GM12878 (cell line): ENCODE results near the gene PARS2. TPM values are rescaled to one million over a fixed set of nuclear protein-coding genes. Genes with fewer than 3 reads are reported as not detected.

Source experiments
- ATAC-seq: fragments of 200-7000 bp; cut with Tn5 transposase; 3 replicates; pipeline ENCODE4 v1.9.1; 2020; ENCODE audit warnings: mild to moderate bottlenecking, moderate library complexity
- BruUV-seq: library from RNA; stranded (reverse); fragments of 400-500 nt; replicated peaks from 2 replicates; lab custom pipeline; 2021; lab: Mats Ljungman, UMichigan
- CTCF ChIA-PET: fragments of 300-600 bp; sonication (Branson Sonifier 250); formaldehyde crosslinking; extraction: SDS; loops from one replicate; lab custom pipeline; 2021; ENCODE audit warnings: inconsistent platforms; lab: Yijun Ruan, JAX
- POLR2A ChIA-PET: fragments of 350-600 bp; formaldehyde crosslinking; extraction: SDS; loops from one replicate; lab custom pipeline; 2021; ENCODE audit warnings: inconsistent platforms; lab: Charles Lee
- RAD21 ChIA-PET: fragments of 300-600 bp; sonication (Branson Sonifier 250); formaldehyde crosslinking; loops from one replicate; lab custom pipeline; 2023; ENCODE audit warnings: antibody characterized with exemption; ENCODE audit not compliant: unreplicated experiment; lab: Charles Lee
- SMC1A ChIA-PET: fragments of 300-600 bp; sonication (Branson Sonifier 250); formaldehyde crosslinking; loops from one replicate; lab custom pipeline; 2023; ENCODE audit not compliant: unreplicated experiment, uncharacterized antibody; lab: Charles Lee
- DNase-seq: peaks from one replicate; pipeline ENCODE4 v3.0.0-alpha.2; 2011; ENCODE audit warnings: low read depth, low spot score
- FAIRE-seq: peaks from 3 replicates; lab custom pipeline; 2011; peaks lifted over from hg19 to GRCh38; lab: Jason Lieb, UNC
- H2AFZ ChIP-seq: 2 replicates; pipeline ENCODE4 v1.6.0; 2011; ENCODE audit warnings: low read depth, low read length, control low read depth; ENCODE audit not compliant: control insufficient read depth
- H3K27ac ChIP-seq: 2 replicates; pipeline ENCODE4 v1.5.1; 2011; ENCODE audit warnings: control low read depth; ENCODE audit not compliant: control insufficient read depth, insufficient read depth
- H3K27me3 ChIP-seq, 2 experiments: replicated peaks in 1 of 2; 2 replicates each; pipeline versions ENCODE4 v1.6.0 to v1.6.1; 2011; ENCODE audit warnings: low read length in 1 of 2; ENCODE audit not compliant: control insufficient read depth in 2 of 2, insufficient read depth in 2 of 2
- H3K36me3 ChIP-seq, 2 experiments: 2 replicates each; pipeline ENCODE4 v1.5.1; 2011; ENCODE audit warnings: low read length in 1 of 2; ENCODE audit not compliant: control insufficient read depth in 2 of 2, insufficient read depth in 2 of 2
- H3K4me1 ChIP-seq: 2 replicates; pipeline ENCODE4 v1.6.1; 2011; ENCODE audit warnings: mild to moderate bottlenecking, low read length, moderate library complexity, mixed read lengths; ENCODE audit not compliant: control insufficient read depth, insufficient read depth
- H3K4me2 ChIP-seq: 2 replicates; pipeline ENCODE4 v1.6.0; 2011; ENCODE audit warnings: control low read depth; ENCODE audit not compliant: control insufficient read depth, insufficient read depth
- H3K4me3 ChIP-seq: fragments of 200-600 bp; sonication (generic); 2 replicates; pipeline ENCODE4 v1.5.1; 2016
- H3K79me2 ChIP-seq: 2 replicates; pipeline ENCODE4 v1.6.0; 2011; ENCODE audit warnings: low read length; ENCODE audit not compliant: control insufficient read depth, insufficient read depth
- H3K9ac ChIP-seq: 2 replicates; pipeline ENCODE4 v1.8.0; 2011; ENCODE audit warnings: low read length, control low read depth, mixed read lengths; ENCODE audit not compliant: control insufficient read depth, insufficient read depth
- H3K9me3 ChIP-seq: replicated peaks from 3 replicates; pipeline ENCODE4 v1.5.1; 2011; ENCODE audit warnings: mild to moderate bottlenecking, low read length; ENCODE audit not compliant: control insufficient read depth, insufficient read depth
- H4K20me1 ChIP-seq: 2 replicates; pipeline ENCODE4 v1.6.0; 2011; ENCODE audit not compliant: control insufficient read depth, insufficient read depth
- CBX3 ChIP-seq: fragments of 200-600 bp; sonication (generic); IDR thresholded peaks from 2 replicates; pipeline ENCODE4 v1.6.1; 2016; ENCODE audit warnings: low read depth, borderline replicate concordance
- ESRRA ChIP-seq: IDR thresholded peaks from 2 replicates; pipeline ENCODE4 v1.6.1; 2012; ENCODE audit warnings: mild to moderate bottlenecking, low read length, improper control_type of control experiment
- HDAC6 ChIP-seq: fragments of 200-600 bp; sonication (generic); IDR thresholded peaks from one replicate; pipeline ENCODE4 v1.8.0; 2017; ENCODE audit warnings: antibody characterized with exemption; ENCODE audit not compliant: unreplicated experiment
- IKZF2 ChIP-seq, 2 experiments: fragments of 450-650 bp; IDR thresholded peaks; 2 replicates each; pipeline ENCODE4 v1.6.1; 2017; ENCODE audit warnings: mild to moderate bottlenecking in 2 of 2, moderate library complexity in 2 of 2
- NFXL1 ChIP-seq: fragments of 450-650 bp; IDR thresholded peaks from 2 replicates; pipeline ENCODE4 v1.6.1; 2017; ENCODE audit warnings: antibody characterized with exemption, mild to moderate bottlenecking, borderline replicate concordance
- NFYA ChIP-seq: IDR thresholded peaks from 2 replicates; pipeline ENCODE4 v1.6.1; 2011; ENCODE audit warnings: low read depth, mild to moderate bottlenecking, low read length, improper control_type of control experiment, borderline replicate concordance
- NR2C1 ChIP-seq: fragments of 450-650 bp; IDR thresholded peaks from 2 replicates; pipeline ENCODE4 v1.6.1; 2017; ENCODE audit warnings: antibody characterized with exemption, mild to moderate bottlenecking, moderate library complexity
- PRDM15 ChIP-seq: fragments of 450-650 bp; formaldehyde crosslinking; IDR thresholded peaks from 2 replicates; pipeline ENCODE4 v1.4.0; 2020; ENCODE audit warnings: mild to moderate bottlenecking, moderate library complexity
- RB1 ChIP-seq: fragments of 450-650 bp; formaldehyde crosslinking; IDR thresholded peaks from 2 replicates; pipeline ENCODE4 v1.6.1; 2017; ENCODE audit warnings: mild to moderate bottlenecking, borderline replicate concordance
- RELB ChIP-seq: fragments of 450-650 bp; IDR thresholded peaks from 2 replicates; pipeline ENCODE4 v1.6.1; 2017; ENCODE audit warnings: low read depth, mild to moderate bottlenecking, moderate library complexity
- SMARCA5 ChIP-seq: fragments of 450-650 bp; IDR thresholded peaks from 2 replicates; pipeline ENCODE4 v1.6.1; 2017; ENCODE audit warnings: mild to moderate bottlenecking
- SP1 ChIP-seq: IDR thresholded peaks from one replicate; pipeline ENCODE4 v1.6.1; 2011; ENCODE audit warnings: low read depth, low read length
- YY1 ChIP-seq: IDR thresholded peaks from 2 replicates; pipeline ENCODE4 v1.6.1; 2011; ENCODE audit warnings: low read depth, mild to moderate bottlenecking, low read length
- WGBS: methylation state at CpG from one replicate; pipeline ENCODE4 v1.1.6; 2016; ENCODE audit warnings: low lambda C conversion rate; ENCODE audit not compliant: insufficient replicate concordance, insufficient coverage; ENCODE audit errors: missing lambda C conversion rate; 5-methylcytosine and 5-hydroxymethylcytosine counted together
- in situ Hi-C: fragments of 300-500 bp; cut with MboI; formaldehyde crosslinking; loops from 9 replicates; pipeline ENCODE4 v1.14.3; 2018; ENCODE audit warnings: mixed read lengths
- intact Hi-C: fragments of 100-400 bp; cut with micrococcal nuclease; formaldehyde crosslinking; loops from one replicate; pipeline ENCODE4 v1.14.2; 2022; ENCODE audit not compliant: unreplicated experiment
- polyA plus RNA-seq, 11 experiments: library from polyadenylated mRNA; depleted of rRNA in 4 of 11; unstranded in 6 of 11; stranded (reverse) in 5 of 11; fragments of >200 nt; fragmentation: Nextera tagmentation in 4 of 11; fragmentation: Illumina TruSeq in 1 of 11; extraction: Ambion mirVana in 4 of 11; extraction: Trizol in 1 of 11; gene quantifications; 1 replicate in 1 of 11; 2 replicates in 10 of 11; pipeline versions ENCODE4 v1.2.1 to v1.2.3, GENCODE V29; 2011 to 2016; ENCODE audit warnings: inconsistent platforms in 2 of 11, missing spikeins in 2 of 11, low read depth in 1 of 11
- total RNA-seq, 4 experiments: library from RNA; depleted of rRNA in 3 of 4; stranded (reverse); fragments of >200 nt in 3 of 4; fragmentation: Illumina TruSeq in 1 of 4; extraction: Trizol in 1 of 4; gene quantifications; 2 replicates each; pipeline versions ENCODE4 v1.2.1 to v1.2.3, GENCODE V29; 2013 to 2021

The PARS2 gene
- total and polyA plus RNA-seq, 10 of the 15 experiments (the other 5 are each of a cell fraction or from before 2014, with no cell fraction given), result 3.7 to 12.2 (median 5.9) TPM

GRCh38 chr1:54807756-54808155 lies 43.4 kb upstream of the PARS2 start:
- H2AFZ ChIP-seq, result no peak overlapping the region
- no peak overlapping the region for H3K27ac ChIP-seq
- RAD21 ChIA-PET, result no interaction called here
- no peaks in the 10 kb centered on the region for H4K20me1 ChIP-seq
- intact Hi-C loops (no loop called here), in situ Hi-C loops (no loop called here)
- FAIRE-seq (no peak), ATAC-seq (no peak), DNase-seq (no peak)
- H3K27me3 ChIP-seq, result no peaks in the 10 kb centered on the region
- no peak overlapping the region for H3K4me3 ChIP-seq
- CTCF ChIA-PET, result interaction anchor here (0.6 to 1.7 kb wide), 8 partner anchors 13 to 947 kb away, joined by 3 to 7 read pairs (median 4); no protein-coding TSS in a partner anchor
- no peak overlapping the region for H3K9ac ChIP-seq
- TF ChIP-seq PRDM15 (CRISPR knock-in tag), result no peak
- no peak for TF ChIP-seq YY1
- TF ChIP-seq NFYA, result no peak
- no peak for TF ChIP-seq SMARCA5
- TF ChIP-seq RELB, result no peak
- no peak for TF ChIP-seq SP1
- no peak for TF ChIP-seq NFXL1
- TF ChIP-seq RB1, result no peak
- TF ChIP-seq NR2C1, result no peak
- TF ChIP-seq ESRRA, result no peak
- no peak for TF ChIP-seq HDAC6
- TF ChIP-seq IKZF2 (IDR thresholded peaks at IDR 0.05), result no peak
- TF ChIP-seq CBX3, result no peak
- H3K4me1 ChIP-seq, result peaks cover 10% of the 10 kb centered on the region
- POLR2A ChIA-PET, result no interaction called here
- H3K9me3 ChIP-seq, result no peaks in the 10 kb centered on the region
- 44% methylated on average over 6 of the region's 7 CpGs for WGBS
- H3K79me2 ChIP-seq, result no peaks in the 10 kb centered on the region
- SMC1A ChIA-PET, result interaction anchor here (1.7 kb wide), 1 partner anchor 12 kb away, joined by 5 read pairs; no protein-coding TSS in a partner anchor
- no TSS peak for BruUV-seq
- no peaks in the 10 kb centered on the region for H3K36me3 ChIP-seq
- H3K4me2 ChIP-seq, result no peak overlapping the region
